ENCODE results near the gene ATP6V1G3.

DNA sequence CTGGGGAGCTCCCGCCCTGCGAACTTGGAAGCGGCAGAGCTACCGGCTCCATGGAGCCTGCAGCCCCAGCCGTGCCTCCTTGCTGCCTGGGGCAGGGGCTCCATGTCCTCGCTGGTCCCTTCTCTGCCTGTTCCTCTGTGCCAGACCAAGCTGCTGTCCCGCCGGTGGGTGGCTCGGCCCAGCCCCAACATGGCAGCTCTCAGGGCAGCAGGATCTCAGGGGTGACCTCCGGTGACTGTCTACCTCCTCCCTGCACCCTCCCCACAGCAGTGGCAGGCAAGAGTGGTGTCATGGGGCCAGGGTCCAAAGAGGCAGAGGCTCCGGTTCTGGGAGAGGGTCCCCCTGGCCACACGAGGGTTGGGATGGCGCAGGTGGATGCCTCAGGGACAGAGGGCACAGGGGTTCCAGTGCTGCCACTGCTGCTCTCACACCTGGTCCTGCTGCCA is 45.8 kb downstream of the ATP6V1G3 start:
- TF ChIP-seq CTCF (IDR thresholded peaks at IDR 0.05 in 8 of 11, conservative IDR thresholded peaks at IDR 0.05 in 3 of 11), result no peak
- TF ChIP-seq POLR2A (IDR thresholded peaks at IDR 0.05), result no peak

Measured in spleen (tissue), 7 donors.